ENCODE results near the gene ZDHHC5. TPM values are rescaled to one million over a fixed set of nuclear protein-coding genes. Genes with fewer than 3 reads are reported as not detected.

ZDHHC5 gene
- total RNA-seq, 1 experiment from 2014 or later = 51.6 TPM

- Mint-ChIP-seq H3K9me3 (no peaks in the 10 kb centered on the region), H3K4me3 (peak overlapping the region; percentile 25), H3K27me3 (ENCODE audit: low read depth) (no peaks in the 10 kb centered on the region), H3K4me1 (peaks cover 24% of the 10 kb centered on the region), H3K36me3 (peaks cover 34% of the 10 kb centered on the region), H3K27ac (no peak overlapping the region; the same call in 1 of the 2 replicates)
- ChIA-PET CTCF (interaction anchor here (0.5 to 5.7 kb wide), 3 partner anchors 11 to 317 kb away, joined by 3 to 42 read pairs (median 3); no protein-coding TSS in a partner anchor), POLR2A (no interaction called here)
- DNase-seq (ENCODE audit: low spot score) = no peak
- TF ChIP-seq, protein P1, sequence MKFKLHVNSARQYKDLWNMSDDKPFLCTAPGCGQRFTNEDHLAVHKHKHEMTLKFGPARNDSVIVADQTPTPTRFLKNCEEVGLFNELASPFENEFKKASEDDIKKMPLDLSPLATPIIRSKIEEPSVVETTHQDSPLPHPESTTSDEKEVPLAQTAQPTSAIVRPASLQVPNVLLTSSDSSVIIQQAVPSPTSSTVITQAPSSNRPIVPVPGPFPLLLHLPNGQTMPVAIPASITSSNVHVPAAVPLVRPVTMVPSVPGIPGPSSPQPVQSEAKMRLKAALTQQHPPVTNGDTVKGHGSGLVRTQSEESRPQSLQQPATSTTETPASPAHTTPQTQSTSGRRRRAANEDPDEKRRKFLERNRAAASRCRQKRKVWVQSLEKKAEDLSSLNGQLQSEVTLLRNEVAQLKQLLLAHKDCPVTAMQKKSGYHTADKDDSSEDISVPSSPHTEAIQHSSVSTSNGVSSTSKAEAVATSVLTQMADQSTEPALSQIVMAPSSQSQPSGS (CRISPR knock-in tag; IDR thresholded peaks at IDR 0.05; ENCODE audit: borderline replicate concordance, low read depth) = no peak
- TF ChIP-seq, protein P2, sequence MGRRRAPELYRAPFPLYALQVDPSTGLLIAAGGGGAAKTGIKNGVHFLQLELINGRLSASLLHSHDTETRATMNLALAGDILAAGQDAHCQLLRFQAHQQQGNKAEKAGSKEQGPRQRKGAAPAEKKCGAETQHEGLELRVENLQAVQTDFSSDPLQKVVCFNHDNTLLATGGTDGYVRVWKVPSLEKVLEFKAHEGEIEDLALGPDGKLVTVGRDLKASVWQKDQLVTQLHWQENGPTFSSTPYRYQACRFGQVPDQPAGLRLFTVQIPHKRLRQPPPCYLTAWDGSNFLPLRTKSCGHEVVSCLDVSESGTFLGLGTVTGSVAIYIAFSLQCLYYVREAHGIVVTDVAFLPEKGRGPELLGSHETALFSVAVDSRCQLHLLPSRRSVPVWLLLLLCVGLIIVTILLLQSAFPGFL (CRISPR knock-in tag; IDR thresholded peaks at IDR 0.05; ENCODE audit: borderline replicate concordance) = no peak
- TF ChIP-seq, protein P3, sequence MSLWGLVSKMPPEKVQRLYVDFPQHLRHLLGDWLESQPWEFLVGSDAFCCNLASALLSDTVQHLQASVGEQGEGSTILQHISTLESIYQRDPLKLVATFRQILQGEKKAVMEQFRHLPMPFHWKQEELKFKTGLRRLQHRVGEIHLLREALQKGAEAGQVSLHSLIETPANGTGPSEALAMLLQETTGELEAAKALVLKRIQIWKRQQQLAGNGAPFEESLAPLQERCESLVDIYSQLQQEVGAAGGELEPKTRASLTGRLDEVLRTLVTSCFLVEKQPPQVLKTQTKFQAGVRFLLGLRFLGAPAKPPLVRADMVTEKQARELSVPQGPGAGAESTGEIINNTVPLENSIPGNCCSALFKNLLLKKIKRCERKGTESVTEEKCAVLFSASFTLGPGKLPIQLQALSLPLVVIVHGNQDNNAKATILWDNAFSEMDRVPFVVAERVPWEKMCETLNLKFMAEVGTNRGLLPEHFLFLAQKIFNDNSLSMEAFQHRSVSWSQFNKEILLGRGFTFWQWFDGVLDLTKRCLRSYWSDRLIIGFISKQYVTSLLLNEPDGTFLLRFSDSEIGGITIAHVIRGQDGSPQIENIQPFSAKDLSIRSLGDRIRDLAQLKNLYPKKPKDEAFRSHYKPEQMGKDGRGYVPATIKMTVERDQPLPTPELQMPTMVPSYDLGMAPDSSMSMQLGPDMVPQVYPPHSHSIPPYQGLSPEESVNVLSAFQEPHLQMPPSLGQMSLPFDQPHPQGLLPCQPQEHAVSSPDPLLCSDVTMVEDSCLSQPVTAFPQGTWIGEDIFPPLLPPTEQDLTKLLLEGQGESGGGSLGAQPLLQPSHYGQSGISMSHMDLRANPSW (CRISPR knock-in tag; conservative IDR thresholded peaks at IDR 0.05; ENCODE audit: low read depth) = no peak
- TF ChIP-seq ZNF532 (CRISPR knock-in tag; IDR thresholded peaks at IDR 0.05; ENCODE audit: borderline replicate concordance) (no peak), SMAD3 (CRISPR knock-in tag; IDR thresholded peaks at IDR 0.05; ENCODE audit: borderline replicate concordance) (no peak)
- TF ChIP-seq, protein P4, sequence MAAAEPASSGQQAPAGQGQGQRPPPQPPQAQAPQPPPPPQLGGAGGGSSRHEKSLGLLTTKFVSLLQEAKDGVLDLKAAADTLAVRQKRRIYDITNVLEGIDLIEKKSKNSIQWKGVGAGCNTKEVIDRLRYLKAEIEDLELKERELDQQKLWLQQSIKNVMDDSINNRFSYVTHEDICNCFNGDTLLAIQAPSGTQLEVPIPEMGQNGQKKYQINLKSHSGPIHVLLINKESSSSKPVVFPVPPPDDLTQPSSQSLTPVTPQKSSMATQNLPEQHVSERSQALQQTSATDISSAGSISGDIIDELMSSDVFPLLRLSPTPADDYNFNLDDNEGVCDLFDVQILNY (CRISPR knock-in tag; IDR thresholded peaks at IDR 0.05) = no peak
- no peak for ATAC-seq
These were observed 76.4 kb downstream of the ZDHHC5 start for GRCh38 chr11:57744357-57744756.

- POLR2A ChIA-PET = interaction anchor here (1.2 kb wide), 1 partner anchor 33 kb away, joined by 3 read pairs; no protein-coding TSS in a partner anchor
- Mint-ChIP-seq H3K27me3 (ENCODE audit: low read depth) (no peaks in the 10 kb centered on the region), H3K27ac (peak overlapping the region; percentile 75), H3K36me3 (peaks cover 27% of the 10 kb centered on the region), H3K4me3 (no peak overlapping the region), H3K9me3 (no peaks in the 10 kb centered on the region), H3K4me1 (peaks cover 21% of the 10 kb centered on the region)
- TF ChIP-seq, protein P5, sequence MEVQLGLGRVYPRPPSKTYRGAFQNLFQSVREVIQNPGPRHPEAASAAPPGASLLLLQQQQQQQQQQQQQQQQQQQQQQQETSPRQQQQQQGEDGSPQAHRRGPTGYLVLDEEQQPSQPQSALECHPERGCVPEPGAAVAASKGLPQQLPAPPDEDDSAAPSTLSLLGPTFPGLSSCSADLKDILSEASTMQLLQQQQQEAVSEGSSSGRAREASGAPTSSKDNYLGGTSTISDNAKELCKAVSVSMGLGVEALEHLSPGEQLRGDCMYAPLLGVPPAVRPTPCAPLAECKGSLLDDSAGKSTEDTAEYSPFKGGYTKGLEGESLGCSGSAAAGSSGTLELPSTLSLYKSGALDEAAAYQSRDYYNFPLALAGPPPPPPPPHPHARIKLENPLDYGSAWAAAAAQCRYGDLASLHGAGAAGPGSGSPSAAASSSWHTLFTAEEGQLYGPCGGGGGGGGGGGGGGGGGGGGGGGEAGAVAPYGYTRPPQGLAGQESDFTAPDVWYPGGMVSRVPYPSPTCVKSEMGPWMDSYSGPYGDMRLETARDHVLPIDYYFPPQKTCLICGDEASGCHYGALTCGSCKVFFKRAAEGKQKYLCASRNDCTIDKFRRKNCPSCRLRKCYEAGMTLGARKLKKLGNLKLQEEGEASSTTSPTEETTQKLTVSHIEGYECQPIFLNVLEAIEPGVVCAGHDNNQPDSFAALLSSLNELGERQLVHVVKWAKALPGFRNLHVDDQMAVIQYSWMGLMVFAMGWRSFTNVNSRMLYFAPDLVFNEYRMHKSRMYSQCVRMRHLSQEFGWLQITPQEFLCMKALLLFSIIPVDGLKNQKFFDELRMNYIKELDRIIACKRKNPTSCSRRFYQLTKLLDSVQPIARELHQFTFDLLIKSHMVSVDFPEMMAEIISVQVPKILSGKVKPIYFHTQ (CRISPR knock-in tag; IDR thresholded peaks at IDR 0.05) = no peak
- no peak for TF ChIP-seq NR2C2 (CRISPR knock-in tag; IDR thresholded peaks at IDR 0.05)
- DNase-seq (ENCODE audit: low spot score) = no peak
- CTCF ChIA-PET = interaction anchor here (1.2 to 5.7 kb wide), 2 partner anchors 12 to 55 kb away, joined by 3 to 42 read pairs; no protein-coding TSS in a partner anchor
- ATAC-seq = no peak
These were observed 77.3 kb downstream of the ZDHHC5 start for GRCh38 chr11:57745206-57745605.

Measured in WTC11 (cell line).